GM12892 (cell line): ENCODE results near the gene ADRA2C.

ENCODE experiments used
- DNase-seq: peaks from one replicate; pipeline ENCODE4 v3.0.0; 2011; ENCODE audit not compliant: insufficient read length
- FAIRE-seq: peaks from 2 replicates; lab custom pipeline; 2011; peaks lifted over from hg19 to GRCh38; lab: Jason Lieb, UNC
- POLR2A ChIP-seq: IDR thresholded peaks from 2 replicates; pipeline ENCODE4 v1.6.1; 2011; ENCODE audit warnings: low read depth, low read length, control low read depth
- POLR2AphosphoS5 ChIP-seq: IDR thresholded peaks from 2 replicates; pipeline ENCODE4 v1.6.1; 2011; ENCODE audit warnings: low read depth, low read length, control low read depth
- TAF1 ChIP-seq: IDR thresholded peaks from 2 replicates; pipeline ENCODE4 v1.6.1; 2011; ENCODE audit warnings: low read depth, mild to moderate bottlenecking, control low read depth, low read length, borderline replicate concordance

ADRA2C gene

DNA sequence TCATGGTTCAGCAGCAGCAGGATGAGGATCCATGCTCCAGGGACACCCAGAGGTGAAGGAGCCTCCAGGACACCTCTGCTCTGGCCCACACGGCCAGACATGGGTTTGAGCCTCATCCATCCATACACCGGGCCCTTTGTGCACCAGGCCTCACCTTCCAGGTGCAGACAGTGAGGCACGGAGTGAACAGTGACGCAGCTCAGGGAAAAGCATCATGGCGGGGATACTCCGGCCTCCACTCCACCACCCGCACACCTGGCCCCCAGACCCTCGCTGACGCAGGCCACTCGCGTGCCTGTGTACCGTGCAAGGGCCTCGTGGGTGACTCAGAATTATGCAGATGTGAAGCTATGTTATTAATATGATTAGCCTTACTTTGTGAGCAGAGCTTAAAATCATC lies 33.3 kb downstream of the ADRA2C start:
- FAIRE-seq = no peak
- DNase-seq = no peak
- TF ChIP-seq TAF1 = no peak
- TF ChIP-seq POLR2AphosphoS5 = no peak
- TF ChIP-seq POLR2A = no peak

DNA sequence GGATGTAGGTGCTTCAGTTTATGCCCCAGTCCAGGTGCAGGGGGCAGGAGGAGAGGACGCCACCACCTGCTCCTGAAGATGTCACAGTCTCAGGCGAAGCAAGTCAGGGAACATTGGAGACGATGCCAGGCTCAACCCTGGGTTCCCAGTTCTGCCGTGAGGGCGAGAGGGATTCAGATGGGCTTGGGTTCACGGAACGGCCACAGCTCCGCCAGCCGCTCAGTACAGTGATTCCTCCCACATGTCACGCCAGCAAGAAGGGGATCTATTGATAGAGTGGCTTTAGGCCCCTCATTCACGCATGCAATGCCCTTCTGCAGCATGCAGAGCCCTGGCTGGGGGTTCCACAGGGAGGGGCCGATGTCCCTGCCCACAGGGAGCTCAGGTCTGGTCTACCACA lies 34.2 kb downstream of the ADRA2C start:
- TF ChIP-seq POLR2A (no peak), POLR2AphosphoS5 (no peak), TAF1 (no peak)
- FAIRE-seq (no peak), DNase-seq (no peak)

DNA sequence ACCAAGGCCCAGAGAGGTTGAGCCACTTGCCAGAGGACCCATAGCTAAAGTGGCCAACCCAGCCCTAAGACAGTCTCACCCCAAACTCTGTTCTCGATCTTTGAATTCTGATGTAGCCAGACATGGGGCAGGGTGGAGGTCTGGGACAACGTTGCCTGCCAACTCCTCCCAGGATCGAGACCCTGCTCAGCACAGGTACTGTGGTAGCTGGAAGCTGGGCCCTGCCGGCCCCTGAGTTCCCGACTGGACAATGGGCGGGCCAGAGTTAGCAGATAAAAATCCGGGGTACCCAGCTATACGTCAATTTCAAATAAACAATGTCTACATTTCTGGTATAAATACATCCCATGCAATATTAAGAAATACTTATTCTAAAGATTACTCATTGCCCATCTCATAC lies 35.3 kb downstream of the ADRA2C start:
- TF ChIP-seq POLR2A = no peak
- no peak for TF ChIP-seq POLR2AphosphoS5
- TF ChIP-seq TAF1 = no peak
- FAIRE-seq (no peak), DNase-seq (no peak)

DNA sequence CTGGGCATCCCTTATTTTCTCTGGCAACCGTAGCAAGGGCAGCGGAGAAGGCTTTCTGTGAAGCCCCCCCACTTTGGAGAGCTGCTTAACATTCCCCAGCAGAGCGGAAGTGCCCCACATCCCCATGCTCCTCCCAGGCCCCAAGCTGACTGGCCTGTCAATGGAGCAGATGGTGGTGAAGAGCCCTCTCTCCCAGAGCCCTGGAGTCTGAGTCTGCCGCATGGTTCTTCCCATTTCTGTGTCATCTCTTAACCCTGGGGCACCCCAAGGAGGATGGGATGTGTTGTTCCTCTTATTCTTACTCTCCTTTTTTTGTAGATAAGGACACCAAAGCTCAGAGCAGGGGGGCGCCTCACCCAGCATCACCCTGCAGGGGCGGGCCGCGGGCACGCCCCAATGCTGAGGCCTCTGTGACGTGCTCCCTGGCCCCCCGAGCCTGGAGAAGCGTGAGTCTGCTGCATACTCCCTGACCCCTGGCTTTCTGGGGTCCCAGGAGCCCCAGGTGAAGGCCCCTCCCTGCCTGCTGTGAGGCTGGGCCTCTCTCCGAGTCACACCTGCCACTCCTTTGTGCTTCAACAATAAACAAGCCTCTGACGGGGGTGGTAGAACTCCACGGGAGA lies 35.9 kb downstream of the ADRA2C start:
- DNase-seq (no peak), FAIRE-seq (no peak)
- TF ChIP-seq POLR2A (no peak), TAF1 (no peak), POLR2AphosphoS5 (no peak)

DNA sequence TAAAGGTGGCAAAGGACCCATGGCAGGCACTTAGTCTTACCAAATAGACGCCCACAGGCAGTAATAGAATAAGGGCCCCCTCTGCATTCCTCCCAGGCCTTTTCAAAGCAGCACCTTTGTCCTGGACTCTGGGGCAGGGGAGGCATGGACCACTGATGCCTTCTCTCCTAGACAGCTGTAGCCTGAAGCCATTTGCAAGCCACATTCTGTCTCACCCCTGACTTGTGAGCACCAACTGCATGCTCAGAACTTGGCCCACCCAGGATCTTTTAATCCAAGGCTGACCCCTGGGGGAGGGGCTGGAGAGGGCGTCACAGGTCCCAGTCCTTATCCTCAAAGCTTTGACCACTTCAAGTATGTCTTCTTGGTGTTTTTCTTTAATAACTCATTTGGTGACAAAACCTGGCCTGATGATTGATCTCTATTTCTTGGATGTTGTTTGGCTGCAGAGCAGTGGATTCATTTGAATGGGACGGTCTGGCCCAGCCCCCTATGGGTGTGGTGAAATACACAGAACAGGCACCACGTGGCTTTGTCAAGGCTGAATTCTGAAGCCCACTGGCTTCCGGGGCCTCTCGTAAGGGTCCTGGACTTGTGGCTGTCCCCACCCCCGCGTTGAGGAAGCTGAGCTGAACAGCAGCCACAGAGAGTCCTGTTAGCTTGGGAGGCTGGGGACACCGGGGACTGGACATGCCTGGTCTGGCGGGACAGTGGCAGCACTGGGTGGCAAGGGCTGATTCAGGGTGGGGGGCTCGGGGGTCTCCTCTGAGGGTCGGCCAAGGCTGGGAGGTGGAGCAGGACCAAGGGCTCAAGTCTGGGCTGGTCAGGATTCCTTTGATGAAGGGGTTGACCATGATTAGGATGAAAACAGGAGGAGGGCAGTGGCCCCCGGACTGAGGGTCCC lies 36.6 kb downstream of the ADRA2C start:
- no peak for DNase-seq
- TF ChIP-seq TAF1 = no peak
- TF ChIP-seq POLR2AphosphoS5 = no peak
- TF ChIP-seq POLR2A = no peak
- no peak for FAIRE-seq

DNA sequence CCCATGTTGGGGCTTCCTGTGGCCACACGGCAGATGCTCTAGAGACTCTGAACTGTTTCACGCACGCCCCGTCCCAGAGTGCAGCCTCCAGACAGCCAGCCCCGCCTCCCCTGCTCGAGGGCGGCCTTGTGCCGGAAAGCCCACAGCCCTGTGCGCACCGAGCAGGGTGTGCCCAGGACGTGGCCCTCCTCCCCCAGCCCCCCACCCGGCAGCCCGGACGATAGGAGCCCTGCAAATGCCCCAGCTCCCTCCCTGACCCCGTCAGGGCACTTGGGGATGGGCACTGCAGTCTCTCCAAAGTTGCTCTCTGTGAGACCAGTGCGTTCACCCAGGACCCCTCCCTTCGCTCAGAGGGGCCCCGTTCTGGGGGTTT lies 37.3 kb downstream of the ADRA2C start:
- no peak for FAIRE-seq
- DNase-seq = no peak
- TF ChIP-seq POLR2A (no peak), POLR2AphosphoS5 (no peak), TAF1 (no peak)

DNA sequence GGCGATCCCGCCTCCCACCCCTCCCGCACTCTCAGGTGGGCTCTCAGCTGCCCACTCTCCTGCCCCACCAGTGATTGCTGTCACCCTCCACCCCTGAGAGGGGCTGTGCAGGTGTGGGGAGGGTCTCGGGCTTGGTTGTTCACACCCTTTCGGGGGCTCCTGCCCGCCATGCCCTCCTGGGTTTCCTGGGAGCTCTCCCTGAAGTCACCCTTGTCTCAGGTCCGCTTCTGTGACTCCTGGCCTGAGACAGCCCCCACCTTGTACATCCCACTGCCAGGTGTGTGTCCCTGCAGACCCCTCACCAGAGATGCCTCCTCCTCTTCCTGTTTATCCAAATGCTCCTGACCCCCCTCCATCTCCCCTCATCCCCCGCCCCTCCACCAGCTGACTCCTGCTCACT lies 37.8 kb downstream of the ADRA2C start:
- no peak for FAIRE-seq
- TF ChIP-seq TAF1 (no peak), POLR2AphosphoS5 (no peak), POLR2A (no peak)
- DNase-seq = no peak

DNA sequence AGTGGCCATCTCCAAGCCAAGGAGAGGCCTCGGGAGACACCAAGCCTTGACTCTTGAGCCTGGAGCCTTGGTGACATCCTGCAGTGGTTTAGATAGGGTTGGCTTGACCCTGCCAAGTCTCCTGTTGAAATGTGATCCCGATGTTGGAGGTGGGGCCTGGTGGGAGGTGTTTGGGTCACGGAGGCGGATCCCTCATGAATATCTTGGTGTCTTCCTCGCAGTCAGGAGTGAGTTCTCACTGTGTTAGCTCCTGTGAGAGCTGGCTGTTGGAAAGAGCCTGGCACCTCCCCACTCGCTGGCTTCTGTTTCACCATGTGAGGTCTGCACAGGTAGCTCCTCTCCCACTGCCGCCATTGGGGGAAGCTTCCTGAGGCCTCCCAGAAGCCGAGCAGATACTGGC lies 38.8 kb downstream of the ADRA2C start:
- no peak for TF ChIP-seq POLR2A
- TF ChIP-seq POLR2AphosphoS5 = no peak
- TF ChIP-seq TAF1 = no peak
- FAIRE-seq (no peak), DNase-seq (no peak)

DNA sequence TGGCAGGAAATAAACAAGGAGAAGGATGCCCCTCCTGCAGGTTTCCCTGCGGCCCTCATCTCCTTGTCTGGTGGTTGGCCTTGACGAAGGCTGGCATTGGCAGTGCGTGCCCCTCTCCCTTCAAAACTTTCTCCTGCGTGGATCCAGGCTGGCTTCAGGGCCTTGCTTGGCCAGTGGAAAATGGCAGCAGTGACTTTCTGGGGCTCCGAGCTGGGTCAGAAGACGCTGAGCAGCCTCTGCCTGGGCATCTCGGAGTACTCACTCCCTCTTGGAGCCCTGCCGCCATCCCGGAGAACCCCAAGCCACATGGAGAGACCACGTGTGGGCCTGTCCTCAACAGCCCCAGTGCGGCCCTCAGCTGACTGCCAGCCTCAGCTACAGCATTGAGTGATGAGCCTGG lies 39.5 kb downstream of the ADRA2C start:
- no peak for DNase-seq
- TF ChIP-seq POLR2AphosphoS5 (no peak), TAF1 (no peak), POLR2A (no peak)
- no peak for FAIRE-seq

DNA sequence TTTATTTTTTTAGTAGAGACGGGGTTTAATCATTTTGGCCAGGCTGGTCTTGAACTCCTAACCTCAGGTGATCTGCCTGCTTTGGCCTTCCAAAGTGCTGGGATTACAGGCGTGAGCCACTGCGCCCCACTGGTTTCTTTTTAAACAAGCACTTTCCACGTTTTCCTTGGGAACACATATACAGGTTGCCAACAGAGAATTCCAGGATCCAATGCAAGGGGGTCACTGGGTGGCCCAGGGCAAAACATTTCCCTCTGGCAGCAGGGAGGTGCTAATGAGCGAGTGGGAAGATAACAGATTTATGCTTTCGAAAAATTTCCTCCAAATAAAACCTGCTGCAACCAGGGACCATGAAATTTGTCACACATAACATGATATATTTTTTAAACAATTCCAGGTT lies 41.1 kb downstream of the ADRA2C start:
- no peak for TF ChIP-seq POLR2A
- TF ChIP-seq POLR2AphosphoS5 = no peak
- TF ChIP-seq TAF1 = no peak
- no peak for DNase-seq
- FAIRE-seq = no peak

DNA sequence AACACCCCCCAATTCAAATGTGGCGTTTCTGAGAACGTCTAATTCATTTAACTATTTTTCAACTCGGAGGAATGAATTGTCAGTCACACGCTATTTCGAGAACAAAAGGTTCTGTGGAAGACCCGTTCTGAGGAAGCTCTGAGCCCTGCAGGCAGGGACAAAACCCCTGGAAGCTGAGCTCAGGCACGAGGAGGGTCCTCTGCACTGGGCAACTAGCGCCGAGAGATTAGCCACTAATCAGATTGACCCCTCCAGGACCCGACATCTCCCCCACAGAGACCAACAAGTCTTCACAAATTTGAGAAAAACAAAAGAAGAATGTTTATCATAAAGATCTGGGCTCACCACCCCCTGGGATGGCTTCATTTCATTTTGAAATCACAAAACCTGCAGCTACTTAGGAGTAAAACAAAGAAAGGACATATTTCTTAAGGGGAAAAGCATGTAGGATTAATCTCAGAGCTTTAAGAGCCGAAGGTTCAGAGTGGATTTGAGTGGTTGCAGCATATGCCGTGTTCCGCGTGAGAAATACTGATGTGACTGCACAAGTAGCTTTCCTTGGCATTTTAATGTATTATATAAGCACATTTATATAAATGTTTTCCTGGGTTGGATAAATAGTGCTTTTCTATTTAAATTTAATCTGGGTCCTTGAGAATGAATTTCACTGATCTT lies 41.8 kb downstream of the ADRA2C start:
- no peak for TF ChIP-seq POLR2A
- TF ChIP-seq POLR2AphosphoS5 = no peak
- no peak for TF ChIP-seq TAF1
- DNase-seq = no peak

More for the DNA sequence above, 41.8 kb downstream of the ADRA2C start:
- FAIRE-seq = no peak
